SU-DHL-6 (cell line): Measurements from ENCODE around the gene USB1.

Source experiments
- CTCF ChIP-seq: fragments of 200-600 bp; sonication (generic); IDR thresholded peaks from one replicate; pipeline ENCODE4 v1.5.1; 2017; ENCODE audit warnings: antibody characterized with exemption, mild to moderate bottlenecking, low read length, moderate library complexity; ENCODE audit not compliant: insufficient read depth, poor library complexity, severe bottlenecking
- EZH2phosphoT487 ChIP-seq: fragments of 200-600 bp; sonication (generic), shearing (Covaris generic); conservative IDR thresholded peaks from 2 replicates; pipeline ENCODE4 v1.6.1; 2018; ENCODE audit warnings: mild to moderate bottlenecking, antibody characterized with exemption, low read length, moderate library complexity, mixed read lengths

- TF ChIP-seq CTCF (no peak), EZH2phosphoT487 (no peak)
These were observed 44.9 kb upstream of the USB1 start for GRCh38 chr16:57956270-57956808.
